Uterus (tissue), 2 donors: Measurements from ENCODE around the gene ISYNA1.

Experiments
- POLR2A ChIP-seq, 2 donors: fragments of 450-650 bp; IDR thresholded peaks; one replicate each; pipeline ENCODE4 v1.6.1; 2016; ENCODE audit warnings: antibody characterized with exemption in 2 of 2, mild to moderate bottlenecking in 1 of 2, moderate library complexity in 1 of 2
- TF ChIP-seq, protein P1 (sequence below), 4 experiments: fragments of 200-600 bp in 2 of 4; fragments of 450-650 bp in 2 of 4; sonication (generic) in 2 of 4; IDR thresholded peaks; one replicate each; pipeline ENCODE4 v1.5.1; 2016 to 2019; ENCODE audit warnings: antibody characterized with exemption in 4 of 4, mild to moderate bottlenecking in 2 of 4, moderate library complexity in 1 of 4

DNA sequence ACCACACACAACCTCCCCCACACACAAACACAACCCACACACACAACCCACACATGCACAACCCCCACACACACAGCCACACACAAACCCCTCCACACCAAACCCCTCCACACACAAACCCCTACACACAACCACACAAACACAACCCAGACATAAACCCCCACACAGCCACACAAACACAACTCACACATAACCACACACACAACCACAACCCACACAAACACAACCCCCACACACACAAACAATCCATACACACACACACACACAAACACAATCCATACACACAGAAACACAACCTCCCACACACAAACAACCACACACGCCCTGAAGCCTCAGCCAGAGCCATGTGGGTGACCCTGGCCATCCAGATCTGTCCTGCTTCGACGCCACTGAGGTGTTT, 30.0 kb upstream of the ISYNA1 start:
- TF ChIP-seq POLR2A (IDR thresholded peaks at IDR 0.05), result no peak
- TF ChIP-seq, protein P1, sequence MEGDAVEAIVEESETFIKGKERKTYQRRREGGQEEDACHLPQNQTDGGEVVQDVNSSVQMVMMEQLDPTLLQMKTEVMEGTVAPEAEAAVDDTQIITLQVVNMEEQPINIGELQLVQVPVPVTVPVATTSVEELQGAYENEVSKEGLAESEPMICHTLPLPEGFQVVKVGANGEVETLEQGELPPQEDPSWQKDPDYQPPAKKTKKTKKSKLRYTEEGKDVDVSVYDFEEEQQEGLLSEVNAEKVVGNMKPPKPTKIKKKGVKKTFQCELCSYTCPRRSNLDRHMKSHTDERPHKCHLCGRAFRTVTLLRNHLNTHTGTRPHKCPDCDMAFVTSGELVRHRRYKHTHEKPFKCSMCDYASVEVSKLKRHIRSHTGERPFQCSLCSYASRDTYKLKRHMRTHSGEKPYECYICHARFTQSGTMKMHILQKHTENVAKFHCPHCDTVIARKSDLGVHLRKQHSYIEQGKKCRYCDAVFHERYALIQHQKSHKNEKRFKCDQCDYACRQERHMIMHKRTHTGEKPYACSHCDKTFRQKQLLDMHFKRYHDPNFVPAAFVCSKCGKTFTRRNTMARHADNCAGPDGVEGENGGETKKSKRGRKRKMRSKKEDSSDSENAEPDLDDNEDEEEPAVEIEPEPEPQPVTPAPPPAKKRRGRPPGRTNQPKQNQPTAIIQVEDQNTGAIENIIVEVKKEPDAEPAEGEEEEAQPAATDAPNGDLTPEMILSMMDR (IDR thresholded peaks at IDR 0.05), result no peak
